ENCODE results near the gene BTBD7.
"Not testable (repeated sequence)": the region's sequence is repeated elsewhere in the genome, so short reads cannot be mapped to it uniquely, and the experiment has no call there.

The BTBD7 gene, protein sequence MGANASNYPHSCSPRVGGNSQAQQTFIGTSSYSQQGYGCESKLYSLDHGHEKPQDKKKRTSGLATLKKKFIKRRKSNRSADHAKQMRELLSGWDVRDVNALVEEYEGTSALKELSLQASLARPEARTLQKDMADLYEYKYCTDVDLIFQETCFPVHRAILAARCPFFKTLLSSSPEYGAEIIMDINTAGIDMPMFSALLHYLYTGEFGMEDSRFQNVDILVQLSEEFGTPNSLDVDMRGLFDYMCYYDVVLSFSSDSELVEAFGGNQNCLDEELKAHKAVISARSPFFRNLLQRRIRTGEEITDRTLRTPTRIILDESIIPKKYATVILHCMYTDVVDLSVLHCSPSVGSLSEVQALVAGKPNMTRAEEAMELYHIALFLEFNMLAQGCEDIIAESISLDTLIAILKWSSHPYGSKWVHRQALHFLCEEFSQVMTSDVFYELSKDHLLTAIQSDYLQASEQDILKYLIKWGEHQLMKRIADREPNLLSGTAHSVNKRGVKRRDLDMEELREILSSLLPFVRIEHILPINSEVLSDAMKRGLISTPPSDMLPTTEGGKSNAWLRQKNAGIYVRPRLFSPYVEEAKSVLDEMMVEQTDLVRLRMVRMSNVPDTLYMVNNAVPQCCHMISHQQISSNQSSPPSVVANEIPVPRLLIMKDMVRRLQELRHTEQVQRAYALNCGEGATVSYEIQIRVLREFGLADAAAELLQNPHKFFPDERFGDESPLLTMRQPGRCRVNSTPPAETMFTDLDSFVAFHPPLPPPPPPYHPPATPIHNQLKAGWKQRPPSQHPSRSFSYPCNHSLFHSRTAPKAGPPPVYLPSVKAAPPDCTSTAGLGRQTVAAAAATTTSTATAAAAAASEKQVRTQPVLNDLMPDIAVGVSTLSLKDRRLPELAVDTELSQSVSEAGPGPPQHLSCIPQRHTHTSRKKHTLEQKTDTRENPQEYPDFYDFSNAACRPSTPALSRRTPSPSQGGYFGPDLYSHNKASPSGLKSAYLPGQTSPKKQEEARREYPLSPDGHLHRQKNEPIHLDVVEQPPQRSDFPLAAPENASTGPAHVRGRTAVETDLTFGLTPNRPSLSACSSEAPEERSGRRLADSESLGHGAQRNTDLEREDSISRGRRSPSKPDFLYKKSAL

DNA sequence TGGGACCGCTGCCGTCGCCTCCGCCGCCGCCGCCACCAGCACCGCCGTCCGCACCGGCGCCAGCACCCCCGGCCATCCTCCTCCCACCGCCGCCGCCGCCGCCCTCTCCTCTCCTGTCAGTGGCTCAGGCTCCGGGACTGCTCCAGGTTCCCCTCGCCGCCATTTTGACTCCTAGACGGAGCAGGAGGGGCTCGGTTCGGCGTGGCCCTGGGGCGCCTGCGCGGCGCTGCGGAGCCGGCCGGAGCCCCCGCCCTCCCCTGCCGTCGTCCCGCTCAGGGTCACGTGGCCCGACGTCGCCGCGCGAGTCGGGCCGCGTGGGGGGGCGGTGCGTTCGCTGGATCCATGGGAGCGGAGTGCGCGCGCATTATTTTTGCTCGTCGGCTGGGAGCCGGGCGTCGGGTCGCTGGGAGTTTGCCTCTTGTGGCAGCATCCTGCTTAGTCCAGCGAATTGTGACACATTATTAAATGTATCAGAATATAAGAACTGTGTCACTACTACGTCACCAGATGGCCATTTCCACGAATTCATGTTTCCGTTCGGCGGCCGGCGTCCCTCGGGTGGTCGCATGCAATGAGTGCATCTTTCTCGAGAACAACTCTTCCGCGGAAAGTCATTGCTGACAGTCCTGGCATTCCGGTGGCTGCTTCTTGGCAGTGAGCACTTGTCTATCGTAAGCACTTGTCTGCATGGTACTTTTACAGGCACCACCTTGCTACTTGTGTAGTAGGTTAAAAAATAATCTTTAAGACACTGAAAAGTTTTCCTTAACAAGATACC lies at the start of gene BTBD7:
BTBD7 (minus strand) TSS at position 184 of the 778 bp plus-strand sequence. CDS start 36,985 bp downstream, outside the sequence.
- peak; percentile 93 for DNase-seq (ENCODE audit: low read depth)

DNA sequence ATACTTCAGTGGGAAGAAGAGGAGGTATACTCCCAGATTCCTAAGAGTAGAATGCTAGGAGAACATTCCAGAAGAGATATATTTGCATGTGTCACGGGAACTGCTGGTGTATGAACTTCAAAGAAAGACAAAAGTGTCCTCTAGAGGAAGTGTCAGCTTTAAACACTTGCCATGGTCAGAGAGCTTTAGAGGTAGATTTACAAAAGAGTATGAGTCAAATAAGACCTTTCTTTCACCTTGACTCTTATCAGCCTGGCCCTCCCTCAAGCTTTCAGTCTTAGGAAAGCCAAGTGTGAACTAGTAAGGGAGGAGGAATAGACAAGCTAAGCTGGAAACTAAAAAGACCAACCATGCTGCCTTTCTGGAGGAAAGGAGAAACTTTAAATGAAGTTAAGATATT lies 48.8 kb upstream of the BTBD7 start:
- DNase-seq (ENCODE audit: low read depth) = no peak

DNA sequence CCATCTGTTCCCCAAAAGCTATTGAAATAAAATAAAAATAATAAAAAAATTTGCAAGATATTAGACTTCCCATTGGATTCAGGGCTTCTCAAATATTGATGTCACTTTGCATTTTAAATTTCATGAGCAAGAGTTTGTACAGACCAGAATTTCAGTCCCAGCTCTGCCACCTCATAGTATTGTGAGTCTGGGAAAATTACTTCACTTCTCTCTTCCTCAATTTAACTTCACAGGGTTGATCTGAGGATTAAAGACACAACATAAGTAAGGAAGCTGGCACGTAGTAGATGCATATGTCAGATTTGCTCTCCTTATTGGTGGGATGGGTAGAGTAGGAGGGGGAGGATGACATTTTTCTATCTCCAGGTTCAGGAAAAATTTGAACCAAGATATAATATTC lies 47.0 kb upstream of the BTBD7 start:
- DNase-seq (ENCODE audit: low read depth) = no peak

DNA sequence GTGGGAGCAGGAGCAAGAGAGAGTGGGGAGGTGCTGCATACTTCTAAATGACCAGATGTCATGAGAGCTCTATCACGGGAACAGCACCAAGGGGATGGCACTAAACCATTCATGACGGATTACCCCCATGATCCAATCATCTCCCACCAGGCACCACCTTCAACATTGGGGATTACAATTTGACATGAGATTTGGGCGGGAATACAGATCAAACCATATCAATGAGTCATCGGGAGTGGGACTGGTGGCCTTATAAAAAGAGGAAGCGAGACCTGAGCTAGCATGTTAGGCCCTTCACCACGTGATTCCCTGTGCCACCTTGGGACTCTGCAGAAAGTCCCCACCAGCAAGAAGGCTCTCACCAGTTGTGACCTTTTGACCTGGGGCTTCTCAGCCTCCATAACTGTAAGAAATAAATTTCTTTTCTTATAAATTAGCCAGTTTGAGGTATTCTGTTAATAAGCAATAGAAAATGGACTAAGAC lies 42.9 kb upstream of the BTBD7 start:
- DNase-seq (ENCODE audit: low read depth) = no peak

DNA sequence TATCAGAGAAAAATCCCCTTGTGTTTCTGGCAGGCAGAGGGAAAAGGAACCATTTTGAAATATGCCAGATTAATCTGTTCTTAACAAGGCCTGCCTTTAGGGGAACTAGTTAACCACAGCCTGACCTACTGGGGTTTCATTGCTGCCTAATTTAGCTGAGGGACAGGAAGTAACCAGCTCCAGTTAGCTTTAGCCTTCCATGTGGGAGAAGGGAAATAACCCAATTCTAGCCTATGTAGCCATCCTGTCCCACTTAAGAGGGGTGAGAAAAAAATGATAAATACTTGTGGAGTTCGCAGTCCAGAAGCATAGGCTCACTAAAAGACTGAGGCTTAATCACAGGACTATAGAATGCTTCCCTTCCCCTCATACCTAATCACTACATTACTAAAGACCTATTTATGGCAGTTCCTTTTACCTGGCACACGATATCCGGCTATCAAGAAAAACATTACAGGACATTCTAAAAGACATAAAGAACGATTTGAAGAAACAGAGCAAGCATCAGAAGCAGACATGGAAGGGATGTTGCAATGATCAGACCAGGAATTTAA lies 37.0 kb upstream of the BTBD7 start:
- DNase-seq (ENCODE audit: low read depth) = no peak

DNA sequence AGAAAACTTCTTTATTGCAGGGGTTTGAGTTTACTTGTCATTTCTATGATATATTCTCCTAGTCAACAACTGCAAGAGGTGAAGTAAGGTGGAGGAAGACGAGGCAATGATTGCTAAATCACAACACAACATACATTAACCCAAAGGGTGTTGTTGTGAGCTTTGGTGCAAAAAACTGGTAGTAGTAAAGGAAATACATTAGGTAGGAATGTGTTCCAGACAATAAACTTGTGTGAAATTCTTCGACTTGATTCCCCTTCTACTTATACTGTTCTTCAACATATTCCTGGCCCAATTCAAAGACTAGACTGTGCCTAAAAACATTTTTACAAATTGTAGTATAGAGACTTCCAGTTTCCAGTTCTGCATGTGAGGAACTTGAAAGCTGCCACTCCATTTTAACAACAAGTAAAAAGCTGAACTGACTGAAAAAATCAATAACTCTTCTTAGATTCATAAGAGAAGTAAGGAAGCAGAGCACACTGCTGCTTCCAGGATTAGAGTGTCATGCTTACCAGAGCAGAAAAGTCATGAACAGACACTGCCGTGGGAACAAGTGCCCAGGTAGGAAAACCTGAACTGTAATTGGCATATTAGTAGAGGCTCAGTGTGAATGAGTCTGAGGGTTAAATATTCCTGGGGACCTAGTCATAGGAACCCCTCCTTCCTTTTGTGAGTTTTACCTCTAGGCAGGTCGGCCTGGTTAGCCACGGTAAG lies 36.3 kb upstream of the BTBD7 start:
- DNase-seq (ENCODE audit: low read depth) = no peak

DNA sequence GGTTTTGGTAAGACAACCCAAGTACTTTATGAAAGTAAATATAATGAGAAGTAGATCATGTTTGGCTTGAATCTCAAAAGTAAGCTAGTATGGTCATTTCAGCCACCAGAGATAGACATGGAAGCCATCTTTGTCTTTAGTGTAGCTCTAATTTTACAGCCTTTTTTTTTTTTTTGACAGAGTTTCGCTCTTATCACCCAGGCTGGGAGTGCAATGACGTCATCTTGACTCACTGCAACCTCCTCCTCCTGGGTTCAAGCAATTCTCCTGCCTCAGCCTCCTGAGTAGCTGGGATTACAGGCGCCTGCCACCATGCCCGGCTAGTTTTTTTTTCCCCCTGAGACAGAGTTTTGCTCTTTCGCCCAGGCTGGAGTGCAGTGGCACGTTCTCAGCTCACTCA lies 22.0 kb upstream of the BTBD7 start:
- not testable (repeated sequence) for DNase-seq (ENCODE audit: low read depth)

DNA sequence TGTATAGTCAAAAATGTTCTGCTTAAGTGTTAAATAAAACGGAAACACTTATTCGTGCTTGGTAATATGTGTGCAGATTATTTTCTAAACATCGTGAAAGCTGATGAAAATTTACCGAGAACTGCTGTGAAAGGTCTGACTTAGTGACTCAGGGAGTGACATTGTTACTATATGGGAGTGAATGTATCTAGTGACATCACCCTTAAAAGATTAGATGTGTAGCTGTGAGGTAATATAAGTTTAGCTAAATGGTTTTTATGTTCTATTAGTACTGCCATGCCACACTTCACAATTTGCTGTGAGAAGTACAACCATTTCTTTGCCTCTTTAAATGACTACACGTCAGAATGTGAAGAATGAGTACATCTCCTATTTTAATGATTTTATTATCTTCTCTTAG lies 15.5 kb upstream of the BTBD7 start:
- no peak for DNase-seq (ENCODE audit: low read depth)

DNA sequence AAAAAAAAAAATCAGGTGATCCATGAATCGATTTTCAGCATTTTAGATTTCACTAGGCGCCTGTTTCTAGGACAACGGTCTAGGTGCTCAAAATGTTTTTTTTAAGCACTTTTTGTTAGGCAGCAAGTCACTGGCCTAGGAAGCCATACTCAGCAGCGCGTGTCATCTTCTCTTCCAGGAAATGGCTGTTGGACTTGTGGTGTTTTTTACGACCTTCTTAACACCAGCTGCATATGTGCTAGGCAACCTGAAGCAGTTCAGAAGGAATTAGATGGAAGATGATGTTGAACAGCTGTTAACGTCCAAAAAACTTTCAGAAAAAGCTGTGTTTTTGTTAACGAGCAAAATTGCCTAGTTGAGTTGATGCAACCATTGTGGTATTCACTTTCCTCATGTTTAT lies 15.0 kb upstream of the BTBD7 start:
- no peak for DNase-seq (ENCODE audit: low read depth)

DNA sequence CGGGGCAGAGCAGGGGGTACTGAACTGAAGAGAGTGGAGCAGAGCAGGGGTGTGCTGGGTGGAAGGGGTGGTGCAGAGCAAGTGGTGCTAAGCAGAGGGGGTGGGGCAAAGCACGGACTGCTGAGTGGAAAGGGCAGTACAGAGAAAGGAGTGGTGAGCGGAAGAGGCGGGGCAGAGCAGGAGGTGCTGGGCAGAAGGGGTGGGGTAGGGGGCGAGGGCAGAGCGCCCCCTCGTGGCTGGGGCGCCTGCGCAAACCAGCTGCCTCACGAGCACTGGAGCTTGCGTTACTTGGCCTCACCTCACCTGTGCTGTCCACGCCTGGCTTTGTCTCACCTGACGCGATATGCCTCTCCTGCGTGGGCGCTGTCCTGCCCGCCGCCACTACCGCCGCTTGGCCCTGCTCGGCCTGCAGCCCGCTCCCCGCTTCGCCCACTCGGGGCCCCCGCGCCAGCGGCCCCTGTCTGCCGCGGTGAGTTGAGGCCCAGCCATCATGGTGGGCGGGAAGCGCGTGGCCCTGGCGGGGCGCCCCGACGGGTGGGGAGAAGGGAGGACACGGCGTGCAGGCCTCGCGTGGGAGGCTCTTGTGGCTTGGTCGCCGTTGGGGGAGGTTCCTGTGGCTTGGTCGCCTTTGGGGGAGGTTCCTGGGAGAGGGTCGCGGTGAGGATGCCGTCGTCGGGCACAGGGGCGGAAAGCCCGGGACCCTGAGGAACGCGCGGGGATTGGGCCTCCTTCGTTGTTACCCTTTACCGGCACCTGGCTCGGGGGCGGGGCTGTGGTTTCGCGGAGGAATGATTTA lies 14.3 kb upstream of the BTBD7 start, which contains the start of gene COX8C:
COX8C (plus strand) TSS at position 257 of the 796 bp plus-strand sequence; CDS start at position 344, 87 bp downstream.
- DNase-seq (ENCODE audit: low read depth) = no peak

DNA sequence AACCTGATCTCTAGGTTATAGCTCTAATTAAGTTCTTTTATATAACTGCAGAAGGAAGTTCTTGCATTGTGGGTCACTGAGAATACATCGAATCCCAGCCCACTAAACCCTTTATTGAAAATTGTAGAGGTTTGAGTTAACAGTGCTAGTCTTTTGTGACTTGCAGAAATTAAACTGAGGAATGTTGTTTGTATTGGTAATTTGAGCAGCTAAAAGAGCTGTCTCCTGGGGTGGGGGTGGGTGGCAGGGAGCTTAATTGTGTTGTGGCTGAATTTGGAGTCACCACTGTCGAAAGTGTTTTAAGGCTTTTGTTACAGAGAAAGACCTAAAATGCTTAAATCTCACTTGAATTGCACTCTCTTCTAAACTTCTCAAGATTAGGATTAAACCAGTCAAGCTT lies 11.0 kb upstream of the BTBD7 start:
- DNase-seq (ENCODE audit: low read depth) = no peak

DNA sequence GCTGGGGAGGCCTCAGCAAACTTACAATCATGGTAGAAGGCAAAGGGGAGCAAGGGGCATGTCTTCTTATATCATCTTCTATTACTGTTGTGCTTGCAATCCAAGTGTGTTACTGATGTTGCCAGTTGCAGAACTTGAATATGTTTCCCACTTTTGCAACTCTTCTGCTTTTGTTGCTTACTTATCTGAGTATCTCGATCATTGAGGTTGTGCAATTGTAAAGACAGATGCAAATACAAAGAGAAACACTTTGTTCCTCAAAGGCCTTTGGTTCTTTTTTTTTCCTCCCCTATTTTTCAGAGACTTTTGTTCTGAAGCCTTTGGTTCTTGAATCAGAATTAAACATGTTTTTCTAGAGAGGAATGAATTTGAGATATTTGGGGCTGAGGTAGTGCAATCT lies 10.4 kb upstream of the BTBD7 start:
- no peak for DNase-seq (ENCODE audit: low read depth)

DNA sequence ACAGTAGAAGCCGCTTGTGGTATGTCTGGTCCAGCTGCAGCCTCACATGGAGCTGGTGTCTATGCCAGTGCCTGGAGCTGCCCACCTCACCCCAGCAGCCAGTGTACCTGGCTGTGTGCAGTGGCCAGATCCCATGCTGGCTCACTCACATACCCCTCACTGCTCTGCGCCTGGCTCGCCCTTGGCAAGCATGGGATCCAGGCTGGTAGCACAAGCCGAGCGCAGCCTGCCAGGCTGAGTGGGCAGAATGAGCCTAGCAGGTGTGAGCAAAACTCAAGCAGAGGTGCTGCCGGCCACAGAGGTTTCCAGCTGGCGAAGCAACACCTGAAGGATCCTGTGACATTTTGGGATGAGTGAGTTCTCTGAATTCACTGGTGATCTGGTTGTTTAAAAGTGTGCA lies 5.0 kb upstream of the BTBD7 start:
- no peak for DNase-seq (ENCODE audit: low read depth)

DNA sequence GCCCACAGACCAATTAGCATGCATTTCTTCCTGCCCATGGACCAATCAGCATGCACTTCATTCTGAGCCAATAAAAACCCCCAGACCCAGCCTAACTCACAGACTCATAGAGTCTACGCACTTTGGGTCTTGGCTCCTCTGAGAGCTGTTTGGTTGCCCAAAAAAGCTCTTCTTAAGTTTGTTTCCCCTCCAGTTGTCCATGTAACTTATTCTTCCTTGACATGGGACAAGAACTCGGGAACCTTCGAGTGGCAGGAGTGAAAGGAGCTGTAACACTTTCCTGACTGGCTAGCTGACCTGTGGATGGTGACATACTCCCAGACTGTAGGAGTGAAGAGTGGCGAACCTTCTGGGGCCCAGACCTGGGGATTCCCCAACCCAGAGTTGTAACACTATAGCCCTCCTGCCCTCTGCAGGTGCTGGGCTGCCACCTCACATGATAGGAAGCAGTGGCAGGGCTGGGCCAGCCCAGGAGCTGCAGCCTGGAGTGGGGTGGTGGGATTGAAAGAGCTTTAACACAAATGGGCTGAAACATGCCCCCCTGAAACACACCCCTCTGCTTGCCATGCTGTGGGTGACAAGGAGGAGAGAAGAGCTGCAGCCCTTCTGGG lies 4.4 kb upstream of the BTBD7 start:
- DNase-seq (ENCODE audit: low read depth) = no peak

DNA sequence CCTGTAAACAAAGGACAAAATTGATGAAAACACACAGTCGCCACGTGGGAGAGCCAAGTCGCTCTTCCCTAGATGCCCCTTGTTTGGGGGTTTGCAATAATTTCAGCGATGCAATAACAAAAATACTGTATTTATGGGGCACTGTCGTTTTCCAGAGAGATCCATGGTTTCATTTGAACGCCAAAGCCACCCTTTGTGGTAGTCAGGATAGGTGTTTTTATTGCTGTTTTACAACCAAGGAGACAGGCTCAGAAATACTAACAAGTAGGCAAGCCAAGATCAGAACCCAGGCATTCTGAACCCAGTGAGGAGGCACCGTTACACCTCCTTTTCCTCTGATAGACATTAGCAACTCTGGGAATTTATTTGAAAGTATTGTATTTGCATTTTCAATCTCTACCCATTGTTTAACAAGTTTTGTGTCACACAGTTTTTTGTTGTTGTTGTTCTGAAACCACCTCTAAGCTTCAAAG lies 831 bp upstream of the BTBD7 start:
- no peak for DNase-seq (ENCODE audit: low read depth)

DNA sequence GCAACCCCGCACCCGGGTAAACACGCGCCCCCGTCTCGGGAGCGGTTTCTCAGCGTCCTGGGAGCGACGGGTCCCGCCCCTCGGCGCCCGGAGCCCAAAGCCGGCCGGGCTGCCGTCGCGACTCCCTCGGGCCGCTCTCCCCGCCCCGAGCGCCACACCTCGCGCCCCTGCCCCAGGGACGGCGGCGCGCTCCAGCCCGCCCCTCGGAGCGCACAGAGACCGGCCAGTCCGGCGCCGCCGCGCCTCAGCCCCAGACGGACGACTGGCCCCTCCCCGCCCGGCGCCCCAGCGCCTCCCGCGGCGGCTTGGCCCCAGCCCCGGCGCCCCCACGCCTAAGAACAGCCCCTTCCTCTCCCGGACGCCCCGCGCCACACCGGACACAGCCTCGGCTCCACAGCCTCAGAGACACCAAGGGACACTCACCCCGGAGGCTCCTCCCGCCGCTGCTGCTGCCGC lies 411 bp downstream of the BTBD7 start:
- DNase-seq (ENCODE audit: low read depth) = no peak

DNA sequence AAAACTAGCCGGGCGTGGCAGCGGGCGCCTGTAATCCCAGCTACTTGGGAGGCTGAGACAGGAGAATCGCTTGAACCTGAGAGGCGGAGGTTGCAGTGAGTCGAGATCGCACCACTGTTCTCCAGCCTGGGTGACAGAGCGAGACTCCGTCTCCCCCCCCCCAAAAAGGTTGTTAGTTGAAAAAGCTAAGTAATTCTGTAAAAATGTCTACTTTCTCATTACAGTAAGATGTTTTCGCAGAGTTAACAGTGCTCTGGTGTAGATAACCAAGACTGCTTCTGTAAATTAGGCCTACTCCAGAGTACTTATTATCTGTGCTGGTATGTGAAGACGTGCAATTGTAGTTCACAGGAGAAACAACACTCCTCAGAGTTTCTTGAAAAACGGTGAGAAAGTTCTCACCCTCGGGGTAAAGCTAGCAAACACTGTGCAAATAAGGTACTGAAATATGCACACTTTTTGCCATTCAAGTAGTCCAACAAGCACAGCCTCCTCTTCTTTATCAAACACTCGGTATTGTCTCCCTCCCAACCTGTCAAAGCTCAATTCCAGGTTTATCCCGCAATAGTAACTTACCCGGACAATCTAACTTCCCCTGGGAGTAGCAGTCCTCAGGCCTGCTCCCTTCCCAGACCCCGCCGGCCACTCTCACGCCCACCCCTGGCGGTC lies 974 bp downstream of the BTBD7 start:
- no peak for DNase-seq (ENCODE audit: low read depth)

DNA sequence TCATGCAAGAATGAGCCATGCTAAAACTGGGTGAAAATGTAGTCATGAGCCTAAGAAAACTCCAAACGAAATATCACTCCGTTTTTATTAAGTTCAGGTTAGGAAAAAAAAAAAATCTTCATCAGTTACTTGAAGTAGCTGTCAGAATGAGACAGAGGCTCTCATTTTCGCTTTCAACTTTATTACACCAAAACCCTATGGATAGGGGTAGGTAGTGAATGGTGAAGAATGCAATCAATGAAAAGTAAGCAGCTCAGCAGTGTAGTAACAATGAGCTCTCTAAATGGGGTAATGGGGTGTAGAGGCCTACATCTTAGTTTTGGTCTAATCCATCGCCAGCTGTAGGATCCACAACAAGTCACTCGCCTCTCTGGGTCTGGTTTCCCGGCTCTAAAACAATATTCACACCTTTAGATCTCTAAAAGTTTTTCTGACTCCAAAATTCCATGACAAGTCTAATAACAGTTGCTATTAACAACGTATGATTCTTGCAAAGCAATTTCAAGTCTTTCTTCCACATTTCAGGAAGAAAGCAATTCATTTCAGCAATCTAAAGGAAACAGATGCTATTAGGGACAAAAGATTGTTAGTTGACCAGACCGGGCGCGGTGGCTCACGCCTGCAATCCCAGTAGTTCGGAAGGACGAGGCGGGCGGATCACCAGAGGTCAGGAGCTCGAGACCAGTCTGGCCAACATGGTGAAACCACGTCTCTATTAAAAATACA lies 1.7 kb downstream of the BTBD7 start:
- DNase-seq (ENCODE audit: low read depth) = no peak

All from GM04504 (cell line).